ENCODE results near the gene SHANK3. TPM values are rescaled to one million over a fixed set of nuclear protein-coding genes. Genes with fewer than 3 reads are reported as not detected.

SHANK3 gene
- total and polyA plus RNA-seq, 8 donors: 17.2 to 42.9 (median 23.5) TPM

DNA sequence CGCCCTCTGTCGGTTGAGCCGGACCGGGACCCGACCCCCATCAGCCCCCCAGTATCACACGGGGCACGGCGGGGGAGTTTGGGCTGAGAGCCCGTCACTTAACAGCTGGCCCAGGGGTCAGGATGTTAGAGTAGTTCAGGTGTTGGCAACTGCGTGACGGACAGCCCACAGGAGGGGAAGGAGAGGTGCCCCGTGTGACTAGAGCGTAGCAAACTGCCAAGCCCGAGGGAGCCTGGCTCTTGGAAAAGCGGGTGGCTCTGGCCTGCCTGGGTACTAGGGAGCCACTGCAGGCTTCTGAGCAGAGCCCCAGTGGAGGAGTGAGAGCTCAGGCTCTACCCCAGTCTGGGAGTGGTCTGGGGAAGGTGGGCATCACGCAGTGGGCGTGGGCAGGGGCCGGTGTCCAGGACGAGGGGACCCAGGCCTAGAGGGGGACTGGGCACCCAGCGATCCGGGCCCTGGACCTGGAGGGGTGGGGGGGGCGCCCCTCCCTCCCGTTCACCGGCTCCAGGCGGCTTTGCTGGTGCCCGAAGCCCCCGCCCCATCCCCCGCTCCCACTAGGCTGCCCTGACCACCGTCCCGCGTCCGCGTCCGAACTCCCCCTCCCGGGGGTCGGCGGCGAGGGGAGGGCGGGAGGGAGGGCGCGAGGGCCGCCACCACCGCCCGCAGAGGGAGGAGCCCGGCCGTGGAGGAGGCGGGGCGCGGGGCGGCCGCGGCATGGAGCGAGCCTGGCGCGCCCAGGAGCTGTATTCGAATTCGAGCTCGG lies 24.4 kb downstream of the SHANK3 start:
- Histone ChIP-seq H3K27ac (no peak overlapping the region), H3K4me1 (peaks cover 5 to 29% of the 10 kb centered on the region in 2 donors), H3K9me3 (no peaks in the 10 kb centered on the region), H3K36me3 (peaks cover 0 to 12% of the 10 kb centered on the region in 2 donors), H3K4me3 (peak overlapping the region; percentile 17 to 27), H3K27me3 (no peaks in the 10 kb centered on the region)
- peak; percentile 78 for ATAC-seq
- intact Hi-C loops (cut with DNase I): no loop called here
- TF ChIP-seq, protein P1, sequence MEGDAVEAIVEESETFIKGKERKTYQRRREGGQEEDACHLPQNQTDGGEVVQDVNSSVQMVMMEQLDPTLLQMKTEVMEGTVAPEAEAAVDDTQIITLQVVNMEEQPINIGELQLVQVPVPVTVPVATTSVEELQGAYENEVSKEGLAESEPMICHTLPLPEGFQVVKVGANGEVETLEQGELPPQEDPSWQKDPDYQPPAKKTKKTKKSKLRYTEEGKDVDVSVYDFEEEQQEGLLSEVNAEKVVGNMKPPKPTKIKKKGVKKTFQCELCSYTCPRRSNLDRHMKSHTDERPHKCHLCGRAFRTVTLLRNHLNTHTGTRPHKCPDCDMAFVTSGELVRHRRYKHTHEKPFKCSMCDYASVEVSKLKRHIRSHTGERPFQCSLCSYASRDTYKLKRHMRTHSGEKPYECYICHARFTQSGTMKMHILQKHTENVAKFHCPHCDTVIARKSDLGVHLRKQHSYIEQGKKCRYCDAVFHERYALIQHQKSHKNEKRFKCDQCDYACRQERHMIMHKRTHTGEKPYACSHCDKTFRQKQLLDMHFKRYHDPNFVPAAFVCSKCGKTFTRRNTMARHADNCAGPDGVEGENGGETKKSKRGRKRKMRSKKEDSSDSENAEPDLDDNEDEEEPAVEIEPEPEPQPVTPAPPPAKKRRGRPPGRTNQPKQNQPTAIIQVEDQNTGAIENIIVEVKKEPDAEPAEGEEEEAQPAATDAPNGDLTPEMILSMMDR (IDR thresholded peaks at IDR 0.05): peak in 1 of 2 donors; percentile 30
- peak in 3 of 4 donors; percentile 31 to 80 (median 32) for DNase-seq

DNA sequence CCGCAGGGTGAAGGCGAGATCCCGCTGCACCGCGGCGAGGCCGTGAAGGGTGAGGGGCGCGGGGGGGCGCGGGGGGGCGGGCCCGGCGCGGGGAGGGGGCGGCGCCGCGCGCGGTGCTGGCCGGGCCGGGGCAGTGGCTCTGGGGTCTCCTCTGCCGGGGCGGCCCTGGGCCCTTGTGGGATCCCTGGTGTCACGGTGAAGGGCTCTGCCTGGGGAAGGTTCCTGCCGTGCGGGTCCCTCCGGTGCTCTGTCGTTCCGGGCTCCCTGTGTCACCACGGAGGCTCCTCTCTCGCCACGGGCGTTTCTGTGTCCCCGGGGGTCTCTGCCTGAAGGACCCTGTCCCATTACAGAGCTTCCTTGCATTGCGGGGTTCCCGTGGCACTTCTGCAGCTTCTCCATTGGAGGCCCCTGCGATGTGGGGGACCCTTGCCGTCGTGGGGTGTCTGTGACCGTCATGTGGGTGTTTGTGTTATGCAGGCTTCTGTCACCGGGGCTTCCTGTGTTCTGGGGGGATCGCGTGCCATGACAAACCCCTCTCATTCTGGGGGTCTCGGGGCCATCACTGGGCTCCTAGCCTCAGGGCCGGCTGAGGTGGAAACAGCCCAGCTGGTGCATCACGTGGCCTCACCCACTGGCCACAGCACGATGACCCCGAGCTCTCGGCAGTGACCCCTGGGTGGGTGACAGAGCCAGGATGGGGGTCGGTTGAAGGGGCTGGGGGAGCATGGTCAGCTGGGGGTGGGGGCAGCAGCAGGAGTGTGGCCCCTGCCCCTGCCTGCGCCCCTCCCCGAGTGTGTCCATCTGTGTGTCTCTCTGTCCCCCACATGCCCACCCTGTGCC lies 25.3 kb downstream of the SHANK3 start:
- H3K4me1 ChIP-seq: peaks cover 5 to 32% of the 10 kb centered on the region in 2 donors
- no peak overlapping the region for H3K27ac ChIP-seq
- TF ChIP-seq, protein P1 (IDR thresholded peaks at IDR 0.05): no peak

DNA sequence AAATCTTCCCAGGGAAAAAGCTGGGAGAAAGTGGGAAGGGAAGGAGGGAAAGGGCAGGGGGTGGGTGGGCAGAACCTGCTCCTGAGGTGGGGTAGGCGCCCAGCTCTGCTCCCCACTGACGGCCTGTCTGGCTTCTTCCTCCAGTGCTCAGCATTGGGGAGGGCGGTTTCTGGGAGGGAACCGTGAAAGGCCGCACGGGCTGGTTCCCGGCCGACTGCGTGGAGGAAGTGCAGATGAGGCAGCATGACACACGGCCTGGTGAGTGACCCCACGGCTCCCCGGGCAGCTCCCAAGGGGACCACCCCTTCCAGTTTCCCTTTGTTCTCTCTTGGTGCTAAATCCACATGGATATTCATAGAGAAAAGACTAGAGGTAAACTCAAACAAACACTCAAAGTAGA lies 25.9 kb downstream of the SHANK3 start:
- ATAC-seq: no peak
- H3K27me3 ChIP-seq: no peaks in the 10 kb centered on the region
- H3K4me1 ChIP-seq: peaks cover 5 to 32% of the 10 kb centered on the region in 2 donors
- intact Hi-C loops (cut with DNase I): no loop called here
- peak in 2 of 4 donors; percentile 16 to 63 for DNase-seq
- no peak overlapping the region for H3K4me3 ChIP-seq
- no peak overlapping the region for H3K27ac ChIP-seq
- TF ChIP-seq, protein P1 (IDR thresholded peaks at IDR 0.05): no peak
- H3K9me3 ChIP-seq: no peaks in the 10 kb centered on the region
- peaks cover 0 to 19% of the 10 kb centered on the region in 2 donors for H3K36me3 ChIP-seq

More for the DNA sequence above, 25.3 kb downstream of the SHANK3 start:
- ATAC-seq (no peak), DNase-seq (peak in 2 of 4 donors; percentile 22 to 57)
- no peaks in the 10 kb centered on the region for H3K27me3 ChIP-seq
- H3K4me3 ChIP-seq: peak overlapping the region in 1 of 2 donors; percentile 7
- H3K9me3 ChIP-seq: no peaks in the 10 kb centered on the region
- intact Hi-C loops (cut with DNase I): no loop called here
- H3K36me3 ChIP-seq: peaks cover 0 to 12% of the 10 kb centered on the region in 2 donors

DNA sequence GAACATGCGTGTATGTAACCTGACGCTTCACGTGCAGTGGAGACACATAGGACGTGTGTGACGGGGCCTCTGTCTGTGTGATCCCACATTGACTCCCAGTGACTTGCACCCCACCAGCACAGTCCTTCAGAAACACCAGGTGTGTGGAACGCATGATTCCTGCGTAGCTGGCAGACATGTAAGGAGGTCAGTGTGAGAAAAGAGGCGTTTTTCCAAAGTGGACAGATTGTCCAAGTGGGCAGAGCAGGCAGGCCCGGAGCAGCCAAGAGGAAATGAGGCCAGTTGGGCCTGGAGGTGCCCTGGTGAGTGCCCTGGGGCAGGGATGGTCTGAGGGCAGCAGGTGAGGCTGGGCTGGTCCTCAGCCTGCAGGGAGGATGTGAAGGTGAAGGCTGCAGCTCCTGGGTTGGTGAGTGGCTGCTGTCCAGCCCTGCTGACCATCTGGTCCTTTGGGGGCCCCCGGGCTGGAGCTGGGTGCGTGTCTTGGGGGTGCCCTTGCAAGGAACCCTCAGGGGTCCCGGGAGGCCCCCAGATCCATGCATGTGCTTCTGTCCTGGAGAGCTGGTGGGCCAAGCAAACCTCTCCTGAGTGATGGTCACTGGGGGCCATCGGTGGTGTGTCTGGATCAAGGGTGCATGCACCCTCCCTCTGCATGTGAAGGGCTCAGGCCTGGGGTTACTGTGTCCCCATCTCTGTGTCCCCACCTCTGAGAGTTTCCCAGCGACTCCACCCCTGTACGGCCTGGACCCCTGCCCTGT lies 26.6 kb downstream of the SHANK3 start:
- no peaks in the 10 kb centered on the region for H3K27me3 ChIP-seq
- peak in 2 of 4 donors; percentile 29 to 63 for DNase-seq
- peaks cover 5 to 32% of the 10 kb centered on the region in 2 donors for H3K4me1 ChIP-seq
- H3K27ac ChIP-seq: no peak overlapping the region
- peaks cover 0 to 25% of the 10 kb centered on the region in 2 donors for H3K36me3 ChIP-seq
- H3K4me3 ChIP-seq: no peak overlapping the region
- intact Hi-C loops (cut with DNase I): no loop called here
- TF ChIP-seq, protein P1 (IDR thresholded peaks at IDR 0.05): no peak
- ATAC-seq: no peak
- H3K9me3 ChIP-seq: no peaks in the 10 kb centered on the region
